Fibroblast of the aortic adventitia (primary cell): Measurements from ENCODE around the gene SFRP4. TPM values are rescaled to one million over a fixed set of nuclear protein-coding genes. Genes with fewer than 3 reads are reported as not detected.

Experiments
- DNase-seq: peaks from one replicate; pipeline ENCODE4 v3.0.0-alpha.2; 2010; ENCODE audit warnings: low read depth
- H3K4me3 ChIP-seq: 2 replicates; pipeline ENCODE4 v1.5.1; 2011; ENCODE audit warnings: low read depth, mild to moderate bottlenecking, control low read depth, low read length, moderate library complexity
- total RNA-seq: library from RNA; depleted of rRNA; stranded (reverse); fragments of >200 nt; gene quantifications from 2 replicates; pipeline ENCODE4 v1.2.3, GENCODE V29; 2012; ENCODE audit warnings: low replicate concordance
- TF ChIP-seq, protein P1 (sequence below): IDR thresholded peaks from 2 replicates; pipeline ENCODE4 v1.5.1; 2011; ENCODE audit warnings: mild to moderate bottlenecking, low read length, control low read depth, inconsistent platforms; ENCODE audit not compliant: insufficient read depth

SFRP4 gene
- total RNA-seq, 1 donor = 40.9 TPM

DNA sequence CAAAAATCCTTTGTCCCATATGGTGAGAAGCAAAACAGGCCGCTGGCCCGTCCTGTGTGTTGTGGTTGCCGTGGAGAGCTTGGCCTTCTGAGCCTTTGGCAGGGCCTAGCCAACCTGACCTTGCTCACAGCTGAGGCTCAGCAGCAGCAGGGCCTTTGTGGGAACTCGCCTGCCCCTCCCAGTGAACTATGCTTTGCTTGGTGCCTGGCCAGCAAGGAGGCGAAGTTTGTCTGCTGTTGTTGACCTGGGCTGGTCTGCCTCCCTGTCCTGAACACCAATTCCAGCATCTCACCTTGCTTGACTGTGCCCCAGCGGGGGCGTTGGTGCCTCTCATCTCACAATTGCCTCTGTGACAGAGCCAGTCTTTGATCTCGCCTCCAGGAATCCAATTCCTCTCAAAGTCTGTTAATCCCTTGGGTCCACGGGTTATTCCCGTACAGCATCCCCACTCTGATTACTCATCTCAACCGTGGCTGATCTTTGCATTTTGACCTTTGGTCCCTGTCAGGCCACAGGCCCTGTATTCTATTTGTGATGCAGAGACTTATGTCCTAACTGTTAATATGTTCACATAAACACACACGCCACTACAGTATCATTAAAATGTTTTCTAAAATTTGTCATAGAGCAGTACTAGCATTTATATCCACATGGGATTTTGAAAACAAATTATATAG, 26.5 kb upstream of the SFRP4 start:
- peak; percentile 86 for DNase-seq
- H3K4me3 ChIP-seq = no peak overlapping the region
- TF ChIP-seq, protein P1, sequence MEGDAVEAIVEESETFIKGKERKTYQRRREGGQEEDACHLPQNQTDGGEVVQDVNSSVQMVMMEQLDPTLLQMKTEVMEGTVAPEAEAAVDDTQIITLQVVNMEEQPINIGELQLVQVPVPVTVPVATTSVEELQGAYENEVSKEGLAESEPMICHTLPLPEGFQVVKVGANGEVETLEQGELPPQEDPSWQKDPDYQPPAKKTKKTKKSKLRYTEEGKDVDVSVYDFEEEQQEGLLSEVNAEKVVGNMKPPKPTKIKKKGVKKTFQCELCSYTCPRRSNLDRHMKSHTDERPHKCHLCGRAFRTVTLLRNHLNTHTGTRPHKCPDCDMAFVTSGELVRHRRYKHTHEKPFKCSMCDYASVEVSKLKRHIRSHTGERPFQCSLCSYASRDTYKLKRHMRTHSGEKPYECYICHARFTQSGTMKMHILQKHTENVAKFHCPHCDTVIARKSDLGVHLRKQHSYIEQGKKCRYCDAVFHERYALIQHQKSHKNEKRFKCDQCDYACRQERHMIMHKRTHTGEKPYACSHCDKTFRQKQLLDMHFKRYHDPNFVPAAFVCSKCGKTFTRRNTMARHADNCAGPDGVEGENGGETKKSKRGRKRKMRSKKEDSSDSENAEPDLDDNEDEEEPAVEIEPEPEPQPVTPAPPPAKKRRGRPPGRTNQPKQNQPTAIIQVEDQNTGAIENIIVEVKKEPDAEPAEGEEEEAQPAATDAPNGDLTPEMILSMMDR = no peak

DNA sequence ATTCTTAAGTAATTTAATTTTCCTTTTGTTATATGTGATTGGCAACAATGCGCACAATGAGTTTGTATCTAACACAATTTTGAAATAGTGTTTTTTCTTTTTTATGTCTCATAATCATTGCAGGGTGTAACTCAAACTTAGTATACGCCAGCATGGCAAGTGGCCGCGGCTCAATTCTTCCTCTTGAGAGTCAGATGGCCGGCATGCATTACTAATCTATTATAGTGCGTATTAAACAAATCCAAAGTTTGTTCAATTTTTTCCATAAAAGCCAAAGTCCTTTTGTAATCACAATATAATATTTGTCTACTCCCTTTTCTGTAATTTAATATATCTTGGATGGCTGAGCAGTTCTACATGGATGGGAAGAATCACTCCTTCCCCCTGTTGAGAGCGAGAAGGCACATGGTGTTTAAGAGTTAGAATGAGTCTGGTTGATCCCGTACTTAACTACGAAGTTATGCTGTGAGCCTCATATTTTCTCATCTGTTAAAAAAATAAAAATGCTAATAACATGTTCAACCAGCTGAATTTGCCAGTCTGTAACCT, 16.5 kb upstream of the SFRP4 start:
- TF ChIP-seq, protein P1 = no peak
- DNase-seq = no peak
- H3K4me3 ChIP-seq = no peak overlapping the region

DNA sequence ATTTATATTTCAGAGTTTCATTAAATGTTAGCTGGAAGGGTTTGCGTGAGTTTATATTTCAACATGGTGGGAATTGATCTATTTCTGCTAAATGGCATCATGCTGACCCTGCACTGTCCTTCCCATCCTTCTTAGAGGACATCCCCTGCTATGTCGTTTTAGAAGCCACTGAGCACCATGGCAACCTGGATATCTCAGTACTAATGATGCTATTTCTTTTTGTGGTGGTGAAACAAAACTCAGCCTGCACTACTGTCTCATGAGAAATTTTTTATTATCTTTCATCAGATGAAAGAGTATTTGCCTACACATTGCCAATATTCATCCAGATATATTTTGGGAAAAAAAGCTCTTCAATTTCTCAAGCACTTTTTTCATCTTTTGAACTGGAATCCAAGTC, 15.9 kb upstream of the SFRP4 start:
- no peak overlapping the region for H3K4me3 ChIP-seq
- TF ChIP-seq, protein P1 = no peak
- DNase-seq = no peak

DNA sequence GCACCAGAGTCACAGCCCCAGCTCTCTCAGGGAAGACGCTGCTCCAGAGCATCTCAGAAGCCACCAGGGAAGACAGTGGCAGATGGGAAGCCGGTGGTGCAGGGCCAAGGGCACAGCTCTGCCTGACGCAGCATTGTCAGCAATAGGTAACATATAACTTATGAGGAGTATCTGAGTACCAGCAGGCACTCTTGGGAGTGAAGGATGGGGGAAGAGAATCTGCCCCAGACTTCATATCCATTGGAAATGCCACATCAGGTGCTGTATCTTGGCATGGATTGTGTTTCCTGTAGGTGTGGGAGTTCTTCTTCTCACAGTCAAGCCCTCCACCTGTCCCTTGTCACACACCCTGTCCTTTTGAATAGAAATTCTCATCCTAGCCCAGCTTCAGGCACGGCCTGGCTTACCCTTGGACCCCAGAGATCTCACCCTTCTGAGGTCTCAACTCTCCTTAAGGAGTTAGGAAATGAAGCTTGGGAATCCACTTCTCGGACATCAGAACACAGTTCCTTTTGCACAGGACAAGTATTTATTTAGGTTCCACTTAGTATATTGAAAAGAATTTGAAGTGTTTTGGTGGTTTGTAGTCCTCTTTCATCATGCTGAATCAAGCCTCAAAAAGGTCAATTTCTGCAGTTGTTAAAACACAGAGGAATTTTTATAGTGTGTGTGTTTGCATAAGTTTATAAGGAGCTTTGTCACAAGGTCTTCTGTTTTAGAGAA, 13.8 kb upstream of the SFRP4 start:
- TF ChIP-seq, protein P1 = no peak
- peak; percentile 70 for DNase-seq
- H3K4me3 ChIP-seq = no peak overlapping the region

DNA sequence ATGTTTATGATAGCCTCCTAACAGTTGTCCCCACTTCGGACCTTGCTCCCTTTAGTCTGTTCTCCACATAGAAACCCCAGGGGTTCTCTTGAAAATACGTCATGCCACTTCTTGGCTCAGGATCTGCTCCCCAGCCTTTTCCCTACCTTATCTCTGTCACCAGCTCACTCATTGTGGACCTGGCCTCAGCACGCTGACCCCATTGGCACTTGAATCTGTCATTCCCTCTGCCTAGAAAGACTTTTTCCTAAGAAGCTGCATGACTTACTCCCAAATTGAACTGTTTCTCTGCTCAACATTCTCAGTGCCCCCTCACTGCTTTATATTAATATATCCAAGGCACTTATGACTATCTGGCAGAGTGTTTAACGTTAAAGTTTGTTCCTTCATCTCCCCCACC, 12.3 kb upstream of the SFRP4 start:
- TF ChIP-seq, protein P1 = no peak
- DNase-seq = no peak
- no peak overlapping the region for H3K4me3 ChIP-seq

DNA sequence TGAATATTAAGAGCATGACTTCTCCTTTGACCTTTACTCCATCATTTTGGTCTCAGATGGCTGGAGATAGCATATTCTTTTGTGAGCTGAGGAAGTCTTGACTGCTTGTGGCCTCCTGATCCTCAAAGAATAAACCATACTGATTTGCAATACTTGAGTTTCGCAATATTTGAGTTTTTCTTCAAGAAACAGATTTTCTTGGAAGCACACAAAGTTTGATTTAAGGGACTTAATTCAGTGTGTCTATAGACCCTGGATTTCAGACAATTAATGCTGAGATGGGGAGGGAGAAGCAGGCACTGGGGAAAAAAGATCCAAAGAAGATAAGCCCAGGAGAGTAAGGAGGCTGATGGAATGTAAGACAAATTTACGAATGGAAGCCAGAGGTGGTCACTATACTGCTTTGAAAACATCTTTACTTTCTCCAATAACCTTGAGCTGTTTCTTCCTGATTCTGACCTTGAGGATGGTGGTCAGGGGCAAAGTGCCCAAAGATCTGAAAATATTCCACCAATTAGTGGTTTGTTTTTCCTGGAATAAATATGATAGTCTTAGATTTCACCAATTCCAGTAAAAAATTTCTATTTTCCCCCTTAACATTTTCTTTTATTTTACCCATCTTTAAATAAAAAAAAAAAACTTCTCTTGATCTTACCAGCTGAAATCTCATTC, 11.3 kb upstream of the SFRP4 start:
- TF ChIP-seq, protein P1 = no peak
- peak; percentile 77 for DNase-seq

More for the DNA sequence above, 11.3 kb upstream of the SFRP4 start:
- H3K4me3 ChIP-seq = no peak overlapping the region
